ENCODE data around the gene IDH3G. TPM values are rescaled to one million over a fixed set of nuclear protein-coding genes. Genes with fewer than 3 reads are reported as not detected.

The IDH3G gene
- total RNA-seq, 2 donors from 2014 or later = 34.0 to 41.0 TPM

DNA sequence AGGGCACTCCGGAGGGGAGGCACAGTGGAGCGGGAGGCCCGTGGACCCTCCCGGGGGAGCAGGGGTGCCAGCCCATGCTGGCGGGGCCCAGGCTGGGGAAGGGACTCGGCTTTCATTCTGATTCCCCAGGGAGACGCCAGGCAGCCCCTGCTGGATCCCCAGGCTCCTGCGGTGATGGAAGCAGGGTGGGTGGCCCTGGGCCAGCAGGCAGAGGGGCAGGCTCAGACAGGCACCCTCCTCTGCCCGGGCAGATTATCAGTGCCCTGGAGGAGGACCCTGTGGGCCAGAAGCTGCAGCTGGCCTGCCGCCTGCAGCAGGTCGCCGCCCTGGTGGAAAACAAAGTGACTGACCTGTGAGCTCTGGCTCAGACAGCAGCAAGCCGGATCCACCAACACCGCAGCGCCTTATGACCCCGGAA is 15.5 kb downstream of the IDH3G start:
- Mint-ChIP-seq H3K9me3 (no peaks in the 10 kb centered on the region), H3K4me1 (ENCODE audit: low read depth) (peaks cover 5% of the 10 kb centered on the region), H3K27me3 (ENCODE audit: low read depth) (peaks cover 12% of the 10 kb centered on the region), H3K27ac (no peak overlapping the region), H3K36me3 (ENCODE audit: insufficient read depth in 2 of 2) (no peaks in the 10 kb centered on the region), H3K4me3 (no peak overlapping the region)
- DNase-seq (no peak), ATAC-seq (replicated peaks in 1 of 2) (no peak)

DNA sequence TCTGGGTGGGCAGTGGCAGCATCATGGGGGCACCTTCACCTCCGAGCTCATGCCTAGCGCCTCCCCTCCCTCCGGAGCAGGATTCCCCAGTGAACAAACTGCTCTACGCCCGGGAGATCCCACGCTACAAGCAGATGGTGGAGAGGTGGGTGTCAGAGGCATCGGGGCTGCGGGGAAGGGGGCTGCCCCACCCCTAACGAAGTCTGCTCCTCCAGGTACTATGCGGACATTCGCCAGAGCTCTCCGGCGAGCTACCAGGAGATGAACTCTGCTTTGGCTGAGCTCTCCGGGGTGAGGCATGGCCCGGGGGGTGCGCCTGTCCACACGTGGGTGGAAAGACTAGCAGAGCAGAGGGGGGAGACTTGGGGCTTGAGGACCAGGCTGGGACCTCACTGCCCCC is 16.0 kb downstream of the IDH3G start:
- Mint-ChIP-seq H3K27me3 (ENCODE audit: low read depth) (peaks cover 12% of the 10 kb centered on the region), H3K36me3 (ENCODE audit: insufficient read depth in 2 of 2) (no peaks in the 10 kb centered on the region), H3K27ac (no peak overlapping the region), H3K4me1 (ENCODE audit: low read depth) (peaks cover 5% of the 10 kb centered on the region), H3K9me3 (no peaks in the 10 kb centered on the region), H3K4me3 (no peak overlapping the region)
- ATAC-seq (replicated peaks in 1 of 2) (no peak), DNase-seq (no peak)

DNA sequence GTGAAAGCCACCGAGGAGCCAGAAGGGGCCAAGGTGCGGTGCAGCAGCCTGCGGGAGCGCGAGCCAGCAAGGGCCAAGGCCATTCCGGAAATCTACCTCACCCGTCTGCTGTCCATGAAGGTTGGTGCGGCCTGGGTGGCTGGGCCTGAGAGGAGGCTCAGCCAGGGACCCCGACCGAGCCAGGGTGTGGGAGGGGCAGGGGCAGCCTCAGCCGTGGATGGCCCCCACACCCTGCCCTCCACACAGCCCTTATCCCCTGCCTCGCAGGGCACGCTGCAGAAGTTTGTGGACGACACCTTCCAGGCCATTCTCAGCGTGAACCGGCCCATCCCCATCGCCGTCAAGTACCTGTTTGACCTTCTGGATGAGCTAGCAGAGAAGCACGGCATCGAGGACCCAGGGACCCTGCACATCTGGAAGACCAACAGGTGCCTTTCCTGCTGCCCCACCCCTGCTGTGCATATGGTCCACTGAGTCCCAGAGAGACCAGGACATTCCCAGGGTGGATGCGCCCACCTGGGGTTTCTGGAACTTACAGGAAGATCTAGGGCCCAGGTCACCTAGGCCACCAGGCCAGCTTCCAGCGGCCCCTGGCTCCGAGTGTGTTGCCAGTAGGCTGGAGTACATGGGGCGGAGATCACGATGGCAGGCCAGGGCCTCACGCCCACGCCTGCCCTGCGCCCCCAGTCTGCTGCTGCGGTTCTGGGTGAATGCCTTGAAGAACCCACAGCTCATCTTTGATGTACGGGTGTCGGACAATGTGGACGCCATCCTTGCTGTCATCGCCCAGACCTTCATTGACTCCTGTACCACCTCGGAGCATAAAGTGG is 16.7 kb downstream of the IDH3G start:
- ATAC-seq (replicated peaks in 1 of 2) = no peak
- Mint-ChIP-seq H3K36me3 (ENCODE audit: insufficient read depth in 2 of 2) (no peaks in the 10 kb centered on the region), H3K27ac (no peak overlapping the region), H3K4me1 (ENCODE audit: low read depth) (peaks cover 5% of the 10 kb centered on the region), H3K27me3 (ENCODE audit: low read depth) (peaks cover 12% of the 10 kb centered on the region), H3K4me3 (no peak overlapping the region), H3K9me3 (no peaks in the 10 kb centered on the region)
- no peak for DNase-seq

GRCh38 chrX:153776611-153777045 is 17.5 kb downstream of the IDH3G start:
- Mint-ChIP-seq H3K4me3 (no peak overlapping the region), H3K9me3 (no peaks in the 10 kb centered on the region), H3K4me1 (ENCODE audit: low read depth) (peaks cover 5% of the 10 kb centered on the region), H3K36me3 (ENCODE audit: insufficient read depth in 2 of 2) (no peaks in the 10 kb centered on the region), H3K27me3 (ENCODE audit: low read depth) (peaks cover 12% of the 10 kb centered on the region), H3K27ac (no peak overlapping the region)
- ATAC-seq (replicated peaks in 1 of 2) (peak; percentile 19 to 26), DNase-seq (no peak)

DNA sequence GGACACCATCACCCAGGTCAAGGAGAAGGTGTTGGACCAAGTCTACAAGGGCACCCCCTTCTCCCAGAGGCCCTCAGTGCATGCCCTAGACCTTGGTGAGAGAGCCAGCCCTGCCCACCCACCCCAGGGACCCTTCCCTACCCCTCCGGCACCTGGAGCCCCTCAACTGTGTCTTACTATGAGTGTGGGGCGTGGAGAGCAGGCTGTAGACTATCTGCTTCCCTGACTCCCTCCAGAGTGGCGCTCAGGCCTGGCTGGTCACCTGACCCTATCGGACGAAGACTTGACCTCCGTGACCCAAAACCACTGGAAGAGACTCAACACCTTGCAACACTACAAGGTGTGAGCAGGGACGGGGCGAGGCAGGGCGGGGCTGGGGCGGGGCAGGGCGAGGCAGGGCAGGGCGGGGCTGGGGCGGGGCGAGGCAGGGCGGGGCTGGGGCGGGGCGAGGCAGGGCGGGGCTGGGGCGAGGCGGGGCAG is 18.0 kb downstream of the IDH3G start:
- Mint-ChIP-seq H3K4me3 (no peak overlapping the region), H3K27ac (no peak overlapping the region), H3K27me3 (ENCODE audit: low read depth) (peaks cover 12% of the 10 kb centered on the region), H3K36me3 (ENCODE audit: insufficient read depth in 2 of 2) (no peaks in the 10 kb centered on the region), H3K4me1 (ENCODE audit: low read depth) (peaks cover 5% of the 10 kb centered on the region), H3K9me3 (no peaks in the 10 kb centered on the region)
- ATAC-seq (replicated peaks in 1 of 2) (no peak), DNase-seq (no peak)

DNA sequence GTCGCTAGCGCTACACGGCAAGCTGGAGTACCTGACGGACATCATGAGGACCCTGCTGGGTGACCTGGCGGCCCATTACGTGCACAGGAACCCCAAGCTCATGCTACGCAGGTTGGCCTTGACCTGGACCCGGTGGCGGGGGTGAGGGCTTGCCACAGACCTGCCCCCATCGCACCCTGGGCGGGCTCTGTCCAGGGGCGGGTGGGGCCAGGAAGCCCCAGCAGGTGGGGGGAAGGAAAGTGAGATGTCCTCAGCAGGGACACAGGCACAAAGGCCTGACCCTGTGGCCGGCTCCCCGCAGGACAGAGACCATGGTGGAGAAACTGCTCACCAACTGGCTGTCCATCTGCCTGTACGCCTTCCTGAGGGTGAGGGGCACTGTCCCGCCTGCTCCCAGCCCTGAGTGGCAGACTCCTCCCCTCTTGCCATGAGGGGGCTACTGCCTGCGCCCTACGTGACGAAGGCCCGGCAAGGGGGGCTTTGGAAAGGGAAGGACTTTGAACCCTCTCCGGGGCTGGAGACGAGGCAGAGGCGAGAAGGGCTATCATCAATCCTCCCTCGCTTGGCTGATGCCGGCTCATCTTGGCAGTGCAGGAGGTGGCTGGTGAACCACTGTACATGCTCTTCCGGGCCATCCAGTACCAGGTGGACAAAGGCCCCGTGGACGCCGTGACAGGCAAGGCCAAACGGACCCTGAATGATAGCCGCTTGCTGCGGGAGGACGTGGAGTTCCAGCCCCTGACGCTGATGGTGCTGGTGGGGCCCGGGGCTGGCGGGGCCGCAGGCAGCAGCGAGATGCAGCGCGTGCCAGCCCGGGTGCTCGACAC is 18.7 kb downstream of the IDH3G start:
- peaks cover 12% of the 10 kb centered on the region for H3K27me3 Mint-ChIP-seq (ENCODE audit: low read depth)
- no peaks in the 10 kb centered on the region for H3K36me3 Mint-ChIP-seq (ENCODE audit: insufficient read depth in 2 of 2)
- no peaks in the 10 kb centered on the region for H3K9me3 Mint-ChIP-seq
- peaks cover 5% of the 10 kb centered on the region for H3K4me1 Mint-ChIP-seq (ENCODE audit: low read depth)
- no peak overlapping the region for H3K4me3 Mint-ChIP-seq
- DNase-seq (no peak), ATAC-seq (replicated peaks in 1 of 2) (no peak)
- H3K27ac Mint-ChIP-seq = no peak overlapping the region

- no peak overlapping the region for H3K27ac Mint-ChIP-seq
- ATAC-seq (replicated peaks in 1 of 2) (no peak), DNase-seq (no peak)
- peaks cover 4% of the 10 kb centered on the region for H3K27me3 Mint-ChIP-seq (ENCODE audit: low read depth)
- no peaks in the 10 kb centered on the region for H3K36me3 Mint-ChIP-seq (ENCODE audit: insufficient read depth in 2 of 2)
- H3K4me3 Mint-ChIP-seq = no peak overlapping the region
- no peaks in the 10 kb centered on the region for H3K9me3 Mint-ChIP-seq
- H3K4me1 Mint-ChIP-seq (ENCODE audit: low read depth) = no peaks in the 10 kb centered on the region
These were observed 19.4 kb downstream of the IDH3G start for GRCh38 chrX:153774576-153775292.

- Mint-ChIP-seq H3K27ac (no peak overlapping the region), H3K36me3 (ENCODE audit: insufficient read depth in 2 of 2) (no peaks in the 10 kb centered on the region), H3K4me1 (ENCODE audit: low read depth) (no peaks in the 10 kb centered on the region), H3K4me3 (no peak overlapping the region), H3K27me3 (ENCODE audit: low read depth) (no peaks in the 10 kb centered on the region), H3K9me3 (no peaks in the 10 kb centered on the region)
- no peak for ATAC-seq (replicated peaks in 1 of 2)
- DNase-seq = no peak
These were observed 20.2 kb downstream of the IDH3G start for GRCh38 chrX:153773741-153774575.

- Mint-ChIP-seq H3K27me3 (ENCODE audit: low read depth) (no peaks in the 10 kb centered on the region), H3K36me3 (ENCODE audit: insufficient read depth in 2 of 2) (no peaks in the 10 kb centered on the region), H3K9me3 (no peaks in the 10 kb centered on the region), H3K4me1 (ENCODE audit: low read depth) (no peaks in the 10 kb centered on the region), H3K27ac (no peak overlapping the region), H3K4me3 (no peak overlapping the region)
- no peak for DNase-seq
- ATAC-seq (replicated peaks in 1 of 2) = no peak
These were observed 21.0 kb downstream of the IDH3G start for GRCh38 chrX:153773218-153773611.

DNA sequence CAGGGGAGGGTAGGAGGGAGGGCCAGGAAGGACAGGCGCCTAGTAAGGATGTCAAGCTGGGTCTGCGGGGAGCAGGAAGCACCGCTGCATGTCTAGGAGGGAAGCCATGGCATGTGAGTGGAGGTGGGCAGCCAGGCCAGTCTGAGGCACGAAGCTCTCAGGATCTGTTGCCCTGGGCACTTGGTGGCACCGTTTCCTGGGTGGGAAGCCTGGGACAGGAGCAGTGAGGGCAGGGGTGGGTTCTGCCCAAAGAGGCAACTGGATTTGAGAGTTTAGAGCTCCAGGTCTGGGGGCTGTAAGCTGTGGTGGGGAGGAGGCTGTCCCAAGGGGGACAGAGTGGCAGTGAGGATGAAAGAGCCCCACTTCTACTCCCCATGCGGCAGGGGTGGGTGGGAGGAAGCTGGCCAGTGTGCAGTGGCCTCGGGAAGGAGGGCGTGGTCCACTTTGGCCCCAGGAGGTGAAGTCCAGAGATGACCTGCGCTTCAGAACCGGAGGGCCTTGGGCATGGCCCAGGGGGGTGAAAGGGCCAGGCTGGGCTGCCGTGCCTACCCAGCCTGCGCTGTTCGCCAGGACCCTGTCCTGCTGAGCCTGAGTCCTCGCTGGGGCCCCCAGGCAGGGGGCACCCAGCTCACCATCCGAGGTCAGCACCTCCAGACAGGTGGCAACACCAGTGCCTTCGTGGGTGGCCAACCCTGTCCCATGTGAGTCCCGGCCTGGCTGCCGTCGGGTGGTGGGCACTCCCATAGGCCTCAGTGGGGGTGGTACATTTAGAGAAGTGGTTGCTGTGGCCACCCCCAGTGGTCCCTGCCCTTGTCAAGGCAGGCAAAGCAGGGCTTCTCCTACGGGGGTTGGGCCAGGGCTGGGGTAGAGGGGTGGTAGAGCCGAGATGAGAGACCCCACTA is 21.6 kb downstream of the IDH3G start:
- DNase-seq (no peak), ATAC-seq (replicated peaks in 1 of 2) (no peak)
- Mint-ChIP-seq H3K36me3 (ENCODE audit: insufficient read depth in 2 of 2) (no peaks in the 10 kb centered on the region), H3K4me3 (no peak overlapping the region), H3K27me3 (ENCODE audit: low read depth) (no peaks in the 10 kb centered on the region), H3K9me3 (no peaks in the 10 kb centered on the region), H3K4me1 (ENCODE audit: low read depth) (no peaks in the 10 kb centered on the region), H3K27ac (no peak overlapping the region)

DNA sequence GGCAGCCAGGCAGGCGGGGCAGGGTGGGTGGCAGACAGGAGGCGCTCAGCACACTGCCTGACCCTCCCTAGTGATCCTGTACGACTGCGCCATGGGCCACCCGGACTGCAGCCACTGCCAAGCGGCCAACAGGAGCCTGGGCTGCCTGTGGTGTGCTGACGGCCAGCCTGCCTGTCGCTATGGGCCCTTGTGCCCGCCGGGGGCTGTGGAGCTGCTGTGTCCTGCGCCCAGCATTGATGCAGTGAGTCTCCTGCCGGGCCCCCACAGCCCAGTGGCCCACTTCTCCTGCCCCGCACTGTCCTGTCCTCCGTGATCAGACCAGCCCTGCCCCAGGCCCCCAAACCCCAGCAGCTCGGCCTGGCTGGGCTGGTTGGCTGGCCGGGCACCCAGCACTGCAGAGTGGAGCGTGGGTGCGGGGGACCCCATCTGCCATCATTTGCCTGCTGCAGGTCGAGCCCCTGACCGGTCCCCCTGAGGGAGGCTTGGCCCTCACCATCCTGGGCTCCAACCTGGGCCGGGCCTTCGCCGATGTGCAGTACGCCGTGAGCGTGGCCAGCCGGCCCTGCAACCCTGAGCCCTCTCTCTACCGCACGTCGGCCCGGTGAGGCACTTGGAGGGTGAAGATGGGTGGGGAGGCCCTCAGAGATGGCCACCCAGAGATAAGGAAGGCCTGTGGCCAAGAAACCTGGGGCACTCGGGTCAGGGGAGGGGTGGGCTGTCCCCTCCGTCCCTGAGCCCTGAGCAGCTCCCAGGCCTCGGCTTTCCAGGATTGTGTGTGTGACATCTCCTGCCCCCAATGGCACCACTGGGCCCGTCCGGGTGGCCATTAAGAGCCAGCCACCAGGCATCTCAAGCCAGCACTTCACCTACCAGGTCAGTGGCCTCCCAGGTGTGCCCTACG is 22.5 kb downstream of the IDH3G start:
- Mint-ChIP-seq H3K4me3 (no peak overlapping the region), H3K27me3 (ENCODE audit: low read depth) (no peaks in the 10 kb centered on the region), H3K36me3 (ENCODE audit: insufficient read depth in 2 of 2) (no peaks in the 10 kb centered on the region), H3K4me1 (ENCODE audit: low read depth) (peaks cover 4% of the 10 kb centered on the region), H3K9me3 (no peaks in the 10 kb centered on the region), H3K27ac (no peak overlapping the region)
- DNase-seq (no peak), ATAC-seq (replicated peaks in 1 of 2) (no peak)

All from activated T-cell treated with anti-CD3 and anti-CD28 coated beads, Interleukin-2, amount 50 U/mL, for 72 hours (primary cell).